Sciatic nerve (tissue), 2 donors: ENCODE data around the gene AUP1. TPM values are rescaled to one million over a fixed set of nuclear protein-coding genes. Genes with fewer than 3 reads are reported as not detected.

Source experiments
- ATAC-seq: fragments of 200-7000 bp; cut with Tn5 transposase; one replicate; pipeline ENCODE4 v1.9.1; 2020; ENCODE audit warnings: mild to moderate bottlenecking, moderate library complexity
- DNase-seq: peaks from one replicate; pipeline ENCODE4 v3.0.0-alpha.2; 2020; ENCODE audit warnings: low spot score
- intact Hi-C: fragments of 100-400 bp; cut with DNase I; formaldehyde crosslinking; loops from one replicate; pipeline ENCODE4 v1.14.2; 2022
- total RNA-seq: library from RNA; stranded (reverse); fragmentation: NEBNext Ultra II Directional; extraction: Animal tissue kit (Norgen Biotek cat#: 25700); gene quantifications from one replicate; pipeline ENCODE4 v1.2.1, GENCODE V29; 2021
- donor health status: DM: no; HTN: no; CAD: no.
- donor health status: DM: no; HTN: no; CAD: no.

Gene AUP1
- total RNA-seq, 1 donor from 2014 or later, result 75.3 TPM

GRCh38 chr2:74516650-74517049 lies 12.9 kb downstream of the AUP1 start:
- ATAC-seq, result no peak
- intact Hi-C loops, result no loop called here
- no peak for DNase-seq

- intact Hi-C loops, result no loop called here
- DNase-seq, result peak; percentile 77
- peak; percentile 72 for ATAC-seq
Measured at GRCh38 chr2:74515981-74516633, 13.4 kb downstream of the AUP1 start.

DNA sequence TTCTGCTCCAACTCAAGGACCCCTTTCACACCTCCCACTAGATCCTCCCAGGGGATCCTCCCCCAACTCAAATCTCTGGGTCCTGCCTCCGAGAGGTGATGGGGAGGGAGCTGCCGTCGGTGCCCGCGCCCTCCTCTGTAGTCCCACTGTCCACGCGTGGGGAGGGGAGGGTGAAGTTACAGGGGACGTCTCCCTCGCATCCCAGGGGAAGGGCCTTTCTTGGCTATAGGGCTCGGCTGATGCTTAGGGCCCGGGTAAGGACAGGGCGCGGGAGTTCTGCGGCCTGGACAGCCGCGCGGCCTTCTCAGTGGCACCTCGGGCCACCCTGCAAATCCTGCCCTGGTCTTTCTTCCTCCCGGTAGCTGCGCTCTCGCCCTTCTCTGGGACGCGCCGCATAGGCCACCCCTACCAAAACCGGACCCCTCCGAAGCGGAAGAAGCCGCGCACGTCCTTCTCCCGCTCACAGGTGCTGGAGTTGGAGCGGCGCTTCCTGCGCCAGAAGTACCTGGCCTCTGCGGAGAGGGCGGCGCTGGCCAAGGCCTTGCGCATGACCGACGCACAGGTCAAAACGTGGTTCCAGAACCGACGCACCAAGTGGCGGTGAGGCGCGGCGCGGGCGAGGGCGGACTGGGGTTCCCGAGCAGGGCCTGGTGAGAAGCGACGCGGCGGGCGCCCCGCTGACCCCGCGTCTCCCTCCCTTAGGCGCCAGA lies 14.1 kb downstream of the AUP1 start:
- ATAC-seq, result no peak
- no peak for DNase-seq
- intact Hi-C loops, result no loop called here

- intact Hi-C loops, result no loop called here
- DNase-seq, result no peak
- ATAC-seq, result no peak
Measured at GRCh38 chr2:74514368-74515270, 14.9 kb downstream of the AUP1 start, which contains the start of gene TLX2. TLX2 (plus strand) TSS chr2:74514450; CDS start chr2:74514807, 357 bp downstream.

- no peak for DNase-seq
- intact Hi-C loops, result no loop called here
- ATAC-seq, result no peak
Measured at GRCh38 chr2:74513605-74514367, 15.7 kb downstream of the AUP1 start.

GRCh38 chr2:74512744-74513604 lies 16.5 kb downstream of the AUP1 start:
- DNase-seq (no peak), ATAC-seq (no peak)
- intact Hi-C loops, result no loop called here

DNA sequence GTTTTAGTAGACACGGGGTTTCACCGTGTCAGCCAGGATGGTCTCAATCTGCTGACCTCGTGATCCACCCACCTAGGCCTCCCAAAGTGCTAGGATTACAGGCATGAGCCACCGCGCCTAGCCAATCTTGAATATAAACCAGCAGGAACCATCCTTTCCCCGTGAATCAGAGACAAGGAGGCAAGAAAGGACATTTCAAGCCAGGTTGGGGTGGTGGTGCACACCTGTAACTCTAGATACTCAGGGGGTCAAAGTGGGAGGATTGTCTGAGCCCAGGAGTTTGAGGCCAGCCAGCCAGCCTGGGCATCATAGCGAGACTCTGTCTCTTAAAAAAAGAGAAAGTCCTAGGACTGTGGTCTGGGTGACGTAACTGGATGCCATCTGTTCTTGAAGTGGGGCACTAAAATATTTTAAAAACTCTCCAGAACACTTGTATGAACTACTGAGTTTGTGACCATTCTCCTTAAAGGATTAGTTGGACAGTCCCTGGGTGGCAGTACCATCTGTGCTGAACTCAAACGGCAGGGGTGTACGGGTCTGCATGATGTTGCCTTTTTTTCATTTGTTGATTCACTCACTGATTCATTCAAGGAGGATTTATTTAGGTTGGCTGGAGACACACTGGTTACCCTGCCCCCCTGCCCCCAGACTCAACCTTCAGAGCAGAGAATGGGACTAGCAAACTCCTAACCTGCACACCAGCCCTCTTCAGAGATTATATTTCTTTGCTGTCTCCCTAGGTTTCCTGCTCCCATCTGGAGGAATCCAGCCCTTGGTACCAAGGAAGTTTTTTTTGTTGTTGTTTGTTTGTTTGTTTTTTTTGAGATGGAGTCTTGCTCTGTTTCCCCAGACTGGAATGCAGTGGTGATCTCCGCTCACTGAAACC lies 18.2 kb downstream of the AUP1 start:
- DNase-seq, result no peak
- ATAC-seq, result no peak
- intact Hi-C loops, result no loop called here

- intact Hi-C loops, result no loop called here
- DNase-seq (no peak), ATAC-seq (no peak)
Measured at GRCh38 chr2:74510272-74510671, 19.2 kb downstream of the AUP1 start.

- DNase-seq, result peak; percentile 72
- intact Hi-C loops, result no loop called here
- peak; percentile 28 for ATAC-seq
Measured at GRCh38 chr2:74507926-74508520, 21.5 kb downstream of the AUP1 start.

DNA sequence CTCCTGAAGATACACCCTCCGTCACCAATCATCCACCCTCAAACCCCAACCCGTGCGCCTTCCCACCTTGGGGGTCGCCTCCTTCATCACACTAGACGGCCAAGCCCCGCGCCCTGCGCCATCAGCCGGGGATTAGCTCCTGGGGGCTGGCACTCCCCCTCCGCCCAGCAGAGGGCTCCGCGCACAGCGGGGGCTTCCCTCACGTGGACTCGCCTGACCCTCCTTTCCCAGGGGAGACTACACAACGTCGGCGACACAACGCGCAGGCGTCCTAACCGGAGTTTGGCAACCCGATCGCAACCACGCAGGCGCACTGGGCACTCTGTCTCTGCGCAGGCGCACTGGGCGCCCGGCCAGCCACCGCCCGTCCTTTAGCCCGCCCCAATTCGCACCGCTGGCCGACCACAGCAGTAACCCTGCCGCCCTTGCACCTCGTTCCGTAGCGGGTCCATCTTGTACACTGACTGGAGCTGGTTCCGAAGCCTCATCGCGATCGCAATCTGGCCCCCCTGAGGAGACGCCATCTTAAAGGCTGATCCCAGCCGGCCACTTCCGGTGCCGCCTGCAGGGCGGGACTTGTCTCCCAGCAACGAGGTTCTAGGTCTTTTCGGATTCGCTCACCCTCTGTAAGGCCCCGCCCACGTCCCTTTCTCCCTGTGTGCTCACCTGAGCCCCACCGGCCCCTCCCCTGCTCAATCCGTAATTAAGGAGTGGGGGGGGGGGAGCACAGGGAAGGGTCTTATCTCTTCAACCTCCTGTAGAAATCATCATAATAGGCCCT lies 22.2 kb downstream of the AUP1 start, which contains the start of gene PCGF1:
Gene PCGF1 (minus strand): TSS at position 551 of the 781 bp plus-strand sequence. CDS start 27 bp downstream, at position 524.
- intact Hi-C loops, result no loop called here
- ATAC-seq, result peak; percentile 98
- peak; percentile 100 for DNase-seq

GRCh38 chr2:74505448-74506246 lies 23.9 kb downstream of the AUP1 start:
- DNase-seq, result no peak
- intact Hi-C loops, result no loop called here
- ATAC-seq, result no peak

- ATAC-seq (no peak), DNase-seq (no peak)
- intact Hi-C loops, result no loop called here
Measured at GRCh38 chr2:74504591-74504990, 24.9 kb downstream of the AUP1 start.

DNA sequence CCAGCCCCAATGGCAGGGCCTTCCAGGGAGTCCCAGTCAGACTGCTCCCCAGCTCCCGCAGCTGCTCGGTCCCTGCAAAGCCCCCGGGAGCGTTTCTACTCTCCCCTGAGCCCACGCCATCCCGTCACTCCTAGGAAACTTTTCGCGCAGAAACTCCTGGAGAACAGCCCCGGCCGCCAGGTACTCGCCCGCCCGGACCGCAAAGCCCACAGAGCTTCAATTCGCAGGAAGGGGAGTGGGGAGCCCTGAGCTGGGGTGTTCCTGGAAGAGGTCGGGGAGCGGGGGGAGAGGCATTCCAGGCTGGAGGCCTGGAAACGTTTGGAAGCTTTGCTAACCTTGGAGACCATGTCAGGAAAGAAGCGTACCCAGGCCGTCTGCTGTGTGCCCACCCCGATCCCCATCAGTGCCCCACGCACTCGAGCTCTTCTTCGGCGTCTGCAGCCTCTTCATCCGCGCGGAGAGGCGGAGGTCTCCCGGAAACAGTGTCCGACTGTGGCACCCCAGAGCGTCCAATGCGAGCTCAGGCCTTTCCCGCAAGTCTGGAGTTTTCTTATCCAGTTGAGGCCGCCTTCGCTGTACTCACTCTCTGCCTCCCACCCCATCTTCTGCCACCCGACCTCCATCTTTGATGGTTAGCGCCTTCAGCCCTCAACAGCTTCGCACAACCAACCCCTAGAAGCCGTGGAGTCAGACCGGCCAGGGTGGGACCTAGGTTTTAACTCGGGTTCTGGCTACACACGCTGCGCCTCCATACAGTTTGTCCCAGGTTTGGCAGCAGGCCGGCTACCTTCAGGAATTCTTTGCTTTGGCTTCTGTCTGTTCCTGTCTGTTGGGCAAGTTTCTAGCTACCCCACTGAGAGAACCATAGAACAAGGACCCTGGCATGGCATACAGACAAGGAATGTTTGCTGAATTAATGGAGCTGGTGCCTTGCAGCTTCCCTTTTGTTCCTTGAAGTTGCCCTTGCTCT lies 25.7 kb downstream of the AUP1 start:
- no peak for ATAC-seq
- intact Hi-C loops, result no loop called here
- no peak for DNase-seq
